Choroid plexus epithelial cell (primary cell): ENCODE data around the gene YTHDC1.

ENCODE experiments used
- DNase-seq: peaks from one replicate; pipeline ENCODE4 v3.0.0-alpha.2; 2010; ENCODE audit warnings: low read depth
- H3K4me3 ChIP-seq: 2 replicates; pipeline ENCODE4 v1.5.1; 2011; ENCODE audit warnings: low read depth, mild to moderate bottlenecking, control low read depth, low read length, moderate library complexity
- CTCF ChIP-seq: conservative IDR thresholded peaks from 2 replicates; pipeline ENCODE4 v1.5.1; 2011; ENCODE audit warnings: low read depth, mild to moderate bottlenecking, control low read depth, inconsistent platforms, low read length, moderate library complexity

YTHDC1 gene

GRCh38 chr4:68359508-68359907 is 9.6 kb upstream of the YTHDC1 start:
- TF ChIP-seq CTCF = no peak
- no peak overlapping the region for H3K4me3 ChIP-seq
- peak; percentile 25 for DNase-seq

- H3K4me3 ChIP-seq = no peak overlapping the region
- TF ChIP-seq CTCF = no peak
- no peak for DNase-seq
These were observed 9.1 kb upstream of the YTHDC1 start for GRCh38 chr4:68358988-68359387.

- no peak for DNase-seq
- no peak overlapping the region for H3K4me3 ChIP-seq
- no peak for TF ChIP-seq CTCF
These were observed 2.9 kb upstream of the YTHDC1 start for GRCh38 chr4:68352791-68353190.

- no peak for TF ChIP-seq CTCF
- DNase-seq = peak; percentile 51
- H3K4me3 ChIP-seq = peak overlapping the region; percentile 85
These were observed 626 bp downstream of the YTHDC1 start for GRCh38 chr4:68349279-68349648.

GRCh38 chr4:68348577-68348976 is 1.3 kb downstream of the YTHDC1 start:
- no peak for DNase-seq
- H3K4me3 ChIP-seq = peak overlapping the region; percentile 85
- no peak for TF ChIP-seq CTCF

- H3K4me3 ChIP-seq = peak overlapping the region; percentile 85
- no peak for DNase-seq
- no peak for TF ChIP-seq CTCF
These were observed 2.0 kb downstream of the YTHDC1 start for GRCh38 chr4:68347845-68348244.

- no peak for TF ChIP-seq CTCF
- peak; percentile 42 for DNase-seq
- no peak overlapping the region for H3K4me3 ChIP-seq
These were observed 3.4 kb downstream of the YTHDC1 start for GRCh38 chr4:68346461-68346860.
